Fibroblast of the conjunctiva (primary cell): Measurements from ENCODE around the gene HENMT1.

Source experiments
- DNase-seq: peaks from one replicate; pipeline ENCODE4 v3.0.0-alpha.2; 2010; ENCODE audit warnings: low read depth

Gene HENMT1

DNA sequence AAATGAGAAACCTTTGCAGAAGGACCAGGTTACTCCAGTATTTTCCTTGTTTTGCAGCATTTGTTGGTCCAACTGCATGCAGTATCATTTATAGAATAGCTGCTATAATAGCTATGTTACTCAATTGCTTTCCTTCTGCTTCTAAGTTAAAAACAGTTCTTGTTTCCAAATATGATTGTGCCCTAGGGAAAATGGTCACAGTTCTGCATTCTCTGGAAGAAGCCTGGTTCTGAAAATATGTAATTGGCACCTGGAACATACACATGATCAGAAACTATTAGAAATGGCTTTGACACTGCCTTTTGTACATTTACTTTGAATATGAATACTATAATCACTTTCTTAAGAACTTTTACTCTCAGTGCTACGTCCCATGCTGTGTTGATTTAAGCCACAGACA is 33.6 kb downstream of the HENMT1 start:
- no peak for DNase-seq

- no peak for DNase-seq
Measured at GRCh38 chr1:108624069-108624468, 36.8 kb downstream of the HENMT1 start.

DNA sequence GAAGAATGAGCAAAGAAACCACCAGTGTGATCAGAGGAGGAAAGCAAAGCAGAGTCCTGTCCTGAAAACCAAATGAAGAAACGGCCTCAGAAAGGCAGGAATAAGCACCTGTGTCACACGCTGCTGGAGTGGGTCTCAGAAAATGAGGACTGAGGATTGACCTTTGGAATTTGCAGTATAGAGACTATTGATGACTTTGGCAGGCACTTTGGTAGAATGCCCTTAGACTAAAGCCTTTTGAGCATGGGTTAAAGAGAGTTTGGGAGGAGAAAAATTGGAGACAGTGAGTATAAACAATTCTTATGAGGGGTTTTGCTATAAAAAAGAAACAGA is 43.2 kb downstream of the HENMT1 start:
- no peak for DNase-seq

DNA sequence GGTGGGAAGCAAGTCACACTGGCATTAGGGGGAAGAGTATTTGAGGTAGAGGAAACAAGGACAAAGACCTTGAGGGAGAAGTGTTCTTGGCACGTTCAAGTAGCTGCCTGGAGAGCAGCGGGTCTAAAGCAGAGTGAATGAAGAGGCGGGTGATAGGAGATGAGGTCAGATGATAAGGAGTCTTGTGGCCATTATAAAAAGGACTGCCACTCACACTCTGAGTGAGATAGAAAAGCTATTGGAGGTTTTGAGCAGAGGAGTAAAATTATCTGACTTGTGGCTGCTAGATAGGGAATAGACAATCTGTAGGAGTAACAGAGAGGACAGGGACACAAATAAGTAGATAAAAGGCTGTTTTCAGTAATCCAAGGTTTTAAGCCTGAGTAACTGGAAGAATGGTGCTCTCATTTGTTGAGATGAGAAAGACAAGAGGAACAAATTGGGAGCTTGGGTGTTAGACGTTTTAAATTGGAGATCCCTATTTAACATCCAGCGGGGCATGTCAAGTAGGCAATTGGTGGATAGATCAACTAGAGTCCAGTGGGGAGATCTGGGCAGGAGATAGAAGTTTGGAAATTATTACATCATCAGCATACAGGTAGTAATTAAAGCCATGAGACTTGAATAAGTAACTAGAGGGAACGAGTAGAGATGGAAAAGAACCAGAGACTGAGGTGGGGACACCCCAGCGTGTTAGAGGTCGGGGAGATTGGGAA is 43.7 kb downstream of the HENMT1 start:
- DNase-seq = no peak

DNA sequence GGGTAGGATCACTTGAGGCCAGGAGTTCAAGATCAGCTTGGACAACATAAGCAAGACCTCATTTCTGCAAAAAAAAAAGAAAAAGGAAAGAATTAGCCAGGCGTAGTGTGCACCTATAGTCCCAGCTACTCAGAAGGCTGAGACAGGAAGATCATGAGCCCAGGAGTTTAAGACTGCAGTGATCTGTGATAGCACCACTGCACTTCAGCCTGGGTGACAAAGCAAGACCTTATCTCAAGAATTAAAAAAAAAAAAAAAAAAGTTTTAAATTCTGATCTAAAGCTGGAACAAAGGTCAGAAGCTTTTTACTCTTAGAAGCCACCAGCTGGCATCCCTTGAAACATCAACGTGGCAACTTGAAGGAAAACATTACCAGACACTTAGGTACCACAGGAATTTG is 45.3 kb downstream of the HENMT1 start:
- DNase-seq = no peak

GRCh38 chr1:108612496-108612895 is 48.4 kb downstream of the HENMT1 start:
- no peak for DNase-seq

DNA sequence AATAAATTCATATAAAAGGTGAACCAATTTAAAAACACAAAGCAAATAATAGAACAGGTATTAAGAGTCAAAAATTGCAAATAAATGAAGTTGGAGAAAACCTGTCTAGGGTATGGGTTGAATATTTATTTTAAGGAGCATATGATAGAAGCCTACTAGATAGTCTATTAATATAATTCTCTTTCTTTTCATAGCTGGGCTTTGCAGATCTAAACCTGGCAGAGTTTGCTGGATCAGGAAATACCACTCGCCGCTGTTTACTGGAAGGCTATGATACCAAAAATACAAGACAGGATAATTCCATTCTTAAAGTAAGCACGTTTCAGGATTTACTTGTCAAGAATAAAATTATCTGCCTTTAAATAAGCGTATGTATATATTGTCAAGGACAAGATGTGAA is 48.9 kb downstream of the HENMT1 start:
- no peak for DNase-seq

GRCh38 chr1:108610073-108610472 is 50.8 kb downstream of the HENMT1 start:
- DNase-seq = no peak

- DNase-seq = peak; percentile 17
Measured at GRCh38 chr1:108609483-108610049, 51.3 kb downstream of the HENMT1 start.

GRCh38 chr1:108606478-108606877 is 54.4 kb downstream of the HENMT1 start:
- DNase-seq = no peak

DNA sequence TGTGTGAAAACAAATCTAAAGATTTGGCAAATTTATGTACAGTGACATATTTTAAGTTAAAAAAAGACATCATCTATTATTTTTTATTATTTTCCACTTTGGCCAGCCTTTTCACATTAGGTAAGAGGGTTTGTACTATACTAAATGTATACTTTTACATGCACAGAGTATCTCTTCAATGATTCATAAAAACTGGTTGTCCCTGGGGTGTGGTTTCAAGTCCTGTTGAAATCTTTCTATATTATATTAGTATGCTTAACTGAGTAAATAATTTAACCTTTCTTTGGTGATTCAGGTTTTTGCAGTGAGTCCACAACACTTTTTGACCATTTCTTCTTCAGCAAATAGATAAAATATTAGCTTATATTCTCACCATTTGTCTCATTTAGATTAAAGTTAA is 55.3 kb downstream of the HENMT1 start:
- no peak for DNase-seq

DNA sequence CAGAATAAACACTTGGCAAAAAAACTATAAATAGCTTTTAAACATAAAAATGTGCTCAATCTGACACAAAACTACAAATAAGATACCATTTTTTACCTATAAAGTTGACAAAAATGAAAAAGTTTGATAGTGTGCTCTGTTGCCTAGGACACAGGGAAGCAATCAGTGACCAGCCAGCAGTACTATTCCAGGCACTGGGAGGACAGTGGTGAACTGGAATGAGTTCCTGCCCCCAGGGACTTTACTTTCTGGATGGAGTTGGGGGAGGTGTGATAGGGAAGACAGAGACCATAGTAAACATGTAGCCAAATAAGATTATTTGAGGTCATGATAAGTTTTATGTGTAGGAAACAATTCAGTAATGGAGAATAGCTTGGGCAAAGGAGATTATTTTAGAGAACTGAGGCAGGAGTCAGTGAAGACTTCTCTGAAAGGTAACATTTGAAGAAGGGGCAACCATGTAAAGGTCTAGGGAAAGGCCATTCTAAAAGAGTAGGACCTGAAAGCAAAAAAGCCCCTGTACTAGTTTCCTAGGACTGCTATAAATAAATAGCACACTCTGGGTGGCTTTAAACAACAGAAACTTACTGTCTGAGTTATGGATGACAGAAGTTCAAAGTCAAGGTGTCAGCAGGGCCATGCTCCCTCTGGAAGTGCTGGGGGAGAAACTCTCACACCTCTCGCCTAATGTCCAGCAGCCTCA is 59.0 kb downstream of the HENMT1 start:
- no peak for DNase-seq

GRCh38 chr1:108600504-108600903 is 60.4 kb downstream of the HENMT1 start:
- no peak for DNase-seq

- no peak for DNase-seq
Measured at GRCh38 chr1:108598340-108598739, 62.6 kb downstream of the HENMT1 start.
